Bronchial epithelial cell (primary cell): Measurements from ENCODE around the gene ROR2. TPM values are rescaled to one million over a fixed set of nuclear protein-coding genes. Genes with fewer than 3 reads are reported as not detected.

Experiments
- DNase-seq: peaks from one replicate; pipeline ENCODE4 v3.0.0-alpha.2; 2010; ENCODE audit warnings: low read depth
- FAIRE-seq: peaks from 2 replicates; lab custom pipeline; 2011; peaks lifted over from hg19 to GRCh38; lab: Jason Lieb, UNC
- H3K27me3 ChIP-seq: 2 replicates; pipeline ENCODE4 v1.5.1; 2011; ENCODE audit warnings: low read length; ENCODE audit not compliant: control insufficient read depth, insufficient read depth
- H3K36me3 ChIP-seq: 2 replicates; pipeline ENCODE4 v1.5.1; 2011; ENCODE audit warnings: low read length; ENCODE audit not compliant: control insufficient read depth, insufficient read depth
- H3K4me3 ChIP-seq: 2 replicates; pipeline ENCODE4 v1.5.1; 2011; ENCODE audit warnings: mild to moderate bottlenecking, low read depth, low read length, control low read depth
- total RNA-seq: library from RNA; depleted of rRNA; stranded (reverse); fragments of >200 nt; gene quantifications from 2 replicates; pipeline ENCODE4 v1.2.1, GENCODE V29; 2014
- TF ChIP-seq, protein P1 (sequence below): IDR thresholded peaks from 2 replicates; pipeline ENCODE4 v1.5.1; 2011; ENCODE audit warnings: mild to moderate bottlenecking, moderate library complexity, low read length, control low read depth, inconsistent platforms; ENCODE audit not compliant: insufficient read depth, severe bottlenecking

ROR2 gene
- total RNA-seq, 1 donor from 2014 or later, result 0.26 TPM

DNA sequence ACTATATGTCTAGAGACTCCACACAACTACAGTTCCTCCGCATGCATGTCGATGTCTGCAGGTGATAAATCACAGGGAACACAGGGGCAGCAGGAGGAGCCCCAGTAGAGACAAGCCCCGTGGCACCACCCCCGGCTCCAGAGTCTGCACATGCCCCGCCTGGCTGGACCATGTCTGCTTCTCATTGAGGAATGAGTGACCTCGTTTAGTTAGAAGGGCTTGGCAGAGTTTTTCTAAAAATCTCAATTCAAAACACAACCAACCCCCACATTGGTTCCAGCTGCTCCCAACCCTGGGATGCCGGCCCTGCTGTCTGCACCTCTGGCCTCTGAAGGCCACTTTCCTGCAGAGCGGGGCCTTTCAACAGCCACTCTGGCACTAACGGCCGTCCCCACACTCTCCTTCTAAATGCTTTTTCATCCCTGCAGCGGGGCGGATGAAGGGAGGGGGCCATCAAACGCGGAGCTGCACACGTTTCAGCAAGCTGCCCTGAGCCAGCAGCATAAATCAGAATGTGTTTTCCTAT, 106.3 kb downstream of the ROR2 start:
- Histone ChIP-seq H3K36me3 (no peaks in the 10 kb centered on the region), H3K4me3 (no peak overlapping the region), H3K27me3 (peaks cover 9% of the 10 kb centered on the region)
- no peak for FAIRE-seq
- DNase-seq, result no peak
- TF ChIP-seq, protein P1, sequence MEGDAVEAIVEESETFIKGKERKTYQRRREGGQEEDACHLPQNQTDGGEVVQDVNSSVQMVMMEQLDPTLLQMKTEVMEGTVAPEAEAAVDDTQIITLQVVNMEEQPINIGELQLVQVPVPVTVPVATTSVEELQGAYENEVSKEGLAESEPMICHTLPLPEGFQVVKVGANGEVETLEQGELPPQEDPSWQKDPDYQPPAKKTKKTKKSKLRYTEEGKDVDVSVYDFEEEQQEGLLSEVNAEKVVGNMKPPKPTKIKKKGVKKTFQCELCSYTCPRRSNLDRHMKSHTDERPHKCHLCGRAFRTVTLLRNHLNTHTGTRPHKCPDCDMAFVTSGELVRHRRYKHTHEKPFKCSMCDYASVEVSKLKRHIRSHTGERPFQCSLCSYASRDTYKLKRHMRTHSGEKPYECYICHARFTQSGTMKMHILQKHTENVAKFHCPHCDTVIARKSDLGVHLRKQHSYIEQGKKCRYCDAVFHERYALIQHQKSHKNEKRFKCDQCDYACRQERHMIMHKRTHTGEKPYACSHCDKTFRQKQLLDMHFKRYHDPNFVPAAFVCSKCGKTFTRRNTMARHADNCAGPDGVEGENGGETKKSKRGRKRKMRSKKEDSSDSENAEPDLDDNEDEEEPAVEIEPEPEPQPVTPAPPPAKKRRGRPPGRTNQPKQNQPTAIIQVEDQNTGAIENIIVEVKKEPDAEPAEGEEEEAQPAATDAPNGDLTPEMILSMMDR, result no peak

DNA sequence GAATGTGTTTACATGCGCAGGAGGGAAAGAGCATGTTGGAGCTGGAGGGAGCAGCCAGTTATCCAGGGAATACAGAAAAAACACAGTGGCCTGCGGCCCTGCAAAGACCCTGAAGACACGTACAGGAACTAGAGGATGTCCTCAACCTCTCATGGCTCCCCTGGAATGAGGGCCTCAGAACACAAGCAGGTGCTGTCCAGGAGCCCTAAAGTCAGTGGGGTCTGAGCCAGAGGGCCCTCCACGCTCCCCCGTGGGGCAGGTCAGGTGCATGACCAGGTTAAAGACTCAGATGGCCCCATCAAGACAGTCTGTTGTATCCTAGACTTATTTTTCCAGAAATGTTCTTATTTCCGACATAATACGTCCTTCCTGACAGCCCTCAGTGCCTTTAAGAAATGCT, 106.9 kb downstream of the ROR2 start:
- Histone ChIP-seq H3K36me3 (no peaks in the 10 kb centered on the region), H3K27me3 (peaks cover 9% of the 10 kb centered on the region), H3K4me3 (no peak overlapping the region)
- FAIRE-seq (no peak), DNase-seq (no peak)
- TF ChIP-seq, protein P1, result no peak

DNA sequence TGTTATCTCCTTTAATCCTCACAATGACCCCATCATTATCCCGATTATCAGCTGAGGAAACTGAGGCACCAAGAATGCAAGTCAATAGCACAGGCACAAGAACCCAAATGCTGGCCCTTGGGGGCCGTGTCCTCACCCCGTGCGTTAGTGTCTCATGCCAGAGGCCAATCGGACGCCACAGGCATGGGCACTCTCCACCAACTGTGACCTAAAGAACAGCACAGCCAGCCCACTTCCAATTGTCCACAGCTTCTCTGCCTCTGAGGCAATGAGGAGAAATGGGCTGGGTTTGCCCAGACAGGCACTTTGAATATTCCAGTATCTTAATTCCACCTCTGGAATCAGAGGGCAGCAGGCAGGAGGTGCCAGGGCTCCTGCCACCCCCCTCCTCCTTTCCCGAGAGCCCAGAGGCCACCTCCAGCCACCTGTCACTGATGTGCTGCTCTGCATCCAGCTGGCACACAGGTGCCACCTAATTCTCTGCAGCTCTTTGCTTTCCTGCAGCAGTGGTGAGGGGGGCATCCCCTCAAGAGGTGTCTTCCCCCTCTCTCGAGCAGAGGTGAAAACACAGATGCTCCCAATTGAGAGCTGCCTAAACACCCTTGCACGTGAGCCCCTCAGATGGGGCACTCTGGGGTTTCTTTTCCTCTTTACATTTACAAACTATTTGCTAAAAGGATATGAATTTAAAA, 107.5 kb downstream of the ROR2 start:
- H3K4me3 ChIP-seq, result no peak overlapping the region
- TF ChIP-seq, protein P1, result no peak

DNA sequence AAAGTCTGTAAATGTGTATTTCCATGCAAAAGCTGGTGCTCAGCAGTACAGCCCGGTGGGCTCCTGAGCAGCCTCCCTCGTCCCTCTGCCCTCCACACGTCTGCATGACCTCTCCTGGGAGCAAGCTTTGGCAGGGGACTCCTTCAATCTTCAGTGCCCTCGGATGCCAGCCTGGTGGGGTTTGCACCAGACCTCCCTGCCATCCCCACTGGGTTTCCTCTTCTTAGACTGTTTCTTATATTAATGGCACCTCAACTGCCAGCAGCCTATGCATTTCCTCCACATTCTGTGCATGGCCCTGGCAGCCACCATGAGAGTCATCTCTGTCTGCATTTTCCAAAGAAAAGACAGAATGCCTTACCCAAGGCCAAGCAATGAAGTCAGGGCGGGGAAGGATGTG, 108.4 kb downstream of the ROR2 start:
- DNase-seq (no peak), FAIRE-seq (no peak)
- TF ChIP-seq, protein P1, result no peak
- no peaks in the 10 kb centered on the region for H3K36me3 ChIP-seq
- H3K4me3 ChIP-seq, result no peak overlapping the region
- peaks cover 9% of the 10 kb centered on the region for H3K27me3 ChIP-seq

More for the DNA sequence above, 107.5 kb downstream of the ROR2 start:
- no peak for DNase-seq
- no peaks in the 10 kb centered on the region for H3K36me3 ChIP-seq
- no peak for FAIRE-seq
- H3K27me3 ChIP-seq, result peaks cover 9% of the 10 kb centered on the region

DNA sequence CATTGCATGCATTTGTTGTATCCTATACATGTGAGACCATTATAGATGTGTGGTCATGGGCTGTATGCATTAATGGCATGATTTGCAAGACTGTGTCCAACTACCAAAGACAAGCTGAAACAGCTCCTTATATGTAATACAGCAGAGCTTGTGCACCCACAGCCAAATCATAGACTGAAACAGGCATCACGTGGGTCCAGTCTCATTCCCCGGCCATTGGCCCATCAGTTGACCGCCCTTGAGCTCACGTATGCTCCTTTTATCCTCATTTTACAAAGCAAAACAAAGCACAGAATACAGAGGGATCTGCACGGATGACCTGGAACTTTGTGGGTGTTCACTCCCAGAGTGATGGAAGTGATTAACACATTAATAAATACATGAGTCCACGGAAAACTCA, 109.1 kb downstream of the ROR2 start:
- Histone ChIP-seq H3K36me3 (no peaks in the 10 kb centered on the region), H3K4me3 (no peak overlapping the region), H3K27me3 (peaks cover 9% of the 10 kb centered on the region)
- DNase-seq (no peak), FAIRE-seq (peak; percentile 62)
- TF ChIP-seq, protein P1, result no peak
